Bronchial epithelial cell (primary cell): ENCODE data around the gene CALML6. TPM values are rescaled to one million over a fixed set of nuclear protein-coding genes. Genes with fewer than 3 reads are reported as not detected.

ENCODE experiments used
- DNase-seq: peaks from one replicate; pipeline ENCODE4 v3.0.0-alpha.2; 2010; ENCODE audit warnings: low read depth
- FAIRE-seq: peaks from 2 replicates; lab custom pipeline; 2011; peaks lifted over from hg19 to GRCh38; lab: Jason Lieb, UNC
- H3K27me3 ChIP-seq: 2 replicates; pipeline ENCODE4 v1.5.1; 2011; ENCODE audit warnings: low read length; ENCODE audit not compliant: control insufficient read depth, insufficient read depth
- H3K36me3 ChIP-seq: 2 replicates; pipeline ENCODE4 v1.5.1; 2011; ENCODE audit warnings: low read length; ENCODE audit not compliant: control insufficient read depth, insufficient read depth
- H3K4me3 ChIP-seq: 2 replicates; pipeline ENCODE4 v1.5.1; 2011; ENCODE audit warnings: mild to moderate bottlenecking, low read depth, low read length, control low read depth
- CTCF ChIP-seq: IDR thresholded peaks from 2 replicates; pipeline ENCODE4 v1.5.1; 2011; ENCODE audit warnings: mild to moderate bottlenecking, moderate library complexity, low read length, control low read depth, inconsistent platforms; ENCODE audit not compliant: insufficient read depth, severe bottlenecking
- total RNA-seq: library from RNA; depleted of rRNA; stranded (reverse); fragments of >200 nt; gene quantifications from 2 replicates; pipeline ENCODE4 v1.2.1, GENCODE V29; 2014

CALML6 gene
- under 0.01 and 0.77 TPM in 2 replicates for total RNA-seq

DNA sequence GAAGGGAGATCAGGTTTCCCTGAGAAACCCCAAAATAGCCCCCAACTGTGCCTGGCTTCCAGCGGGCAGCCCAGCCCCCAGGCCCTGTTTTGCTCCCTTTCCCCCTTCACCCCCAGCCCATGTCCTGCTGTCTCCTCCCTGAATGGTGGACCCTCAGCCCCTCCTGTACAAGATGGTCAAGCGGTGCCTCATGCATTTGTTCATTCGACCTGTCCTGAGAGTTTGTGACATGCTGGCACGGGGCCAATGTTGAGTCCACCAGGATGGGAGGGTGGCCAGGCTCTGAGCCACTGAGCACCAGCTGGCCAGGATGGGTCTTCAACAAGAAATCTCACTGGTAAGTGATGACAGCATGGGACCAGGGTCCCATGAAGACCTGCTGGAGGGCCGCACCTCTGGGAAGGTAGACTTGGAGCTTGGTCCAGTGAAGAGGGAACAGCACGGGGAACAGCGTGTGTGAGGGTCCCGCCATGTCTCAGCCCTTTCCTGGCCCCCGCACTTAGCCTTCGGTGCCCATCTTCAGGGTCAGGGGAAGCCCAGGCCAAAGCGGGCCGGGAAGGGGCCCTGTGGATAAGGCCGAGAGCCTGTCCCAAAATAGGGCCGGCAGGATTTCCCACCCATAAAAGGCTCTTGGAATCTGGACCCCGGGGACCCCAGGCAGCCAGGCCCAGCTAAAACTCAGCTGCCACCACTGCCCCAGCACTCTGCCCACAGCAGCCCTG lies at the start of gene CALML6:
Gene CALML6 (plus strand): TSS at position 290 of the 722 bp plus-strand sequence. CDS start 21 bp downstream, at position 311.
- DNase-seq (no peak), FAIRE-seq (no peak)
- H3K36me3 ChIP-seq, result no peaks in the 10 kb centered on the region
- no peaks in the 10 kb centered on the region for H3K27me3 ChIP-seq
- TF ChIP-seq CTCF, result no peak
- no peak within 1 kb of the TSS for H3K4me3 ChIP-seq

GRCh38 chr1:1867164-1867563 lies 47.9 kb upstream of the CALML6 start:
- Histone ChIP-seq H3K36me3 (peaks cover 2% of the 10 kb centered on the region), H3K4me3 (no peak overlapping the region), H3K27me3 (no peaks in the 10 kb centered on the region)
- TF ChIP-seq CTCF, result no peak
- FAIRE-seq (no peak), DNase-seq (no peak)

GRCh38 chr1:1869469-1869868 lies 45.6 kb upstream of the CALML6 start:
- Histone ChIP-seq H3K27me3 (no peaks in the 10 kb centered on the region), H3K36me3 (peaks cover 10% of the 10 kb centered on the region), H3K4me3 (no peak overlapping the region)
- TF ChIP-seq CTCF, result no peak
- no peak for DNase-seq
- FAIRE-seq, result no peak

GRCh38 chr1:1872329-1872994 lies 42.6 kb upstream of the CALML6 start:
- FAIRE-seq (no peak), DNase-seq (no peak)
- TF ChIP-seq CTCF, result no peak
- H3K27me3 ChIP-seq, result no peaks in the 10 kb centered on the region
- peaks cover 15% of the 10 kb centered on the region for H3K36me3 ChIP-seq
- no peak overlapping the region for H3K4me3 ChIP-seq

DNA sequence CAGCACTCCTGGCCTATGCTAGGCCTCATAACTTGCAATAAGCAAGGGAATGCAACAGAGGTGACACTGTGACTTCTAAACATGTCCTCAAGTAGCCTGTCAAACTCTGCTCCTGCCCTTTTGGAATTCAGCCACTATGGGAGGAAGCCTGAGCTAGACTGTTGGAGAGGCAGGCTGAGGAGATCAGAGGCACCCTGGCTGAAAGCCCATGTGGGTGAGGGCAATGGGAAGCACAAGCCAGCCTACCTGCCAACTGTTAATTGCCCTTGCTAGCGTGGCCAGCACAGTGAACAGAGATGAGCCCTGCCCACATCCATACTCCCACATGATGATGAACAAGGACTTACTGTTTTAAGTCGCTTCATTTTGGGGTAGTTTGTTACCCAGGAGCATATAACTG lies 41.9 kb upstream of the CALML6 start:
- Histone ChIP-seq H3K4me3 (no peak overlapping the region), H3K27me3 (no peaks in the 10 kb centered on the region), H3K36me3 (peaks cover 15% of the 10 kb centered on the region)
- DNase-seq (no peak), FAIRE-seq (no peak)
- no peak for TF ChIP-seq CTCF
